ENCODE data around the gene PCDHB10.
"Not testable (repeated sequence)": the region's sequence is repeated elsewhere in the genome, so short reads cannot be mapped to it uniquely, and the experiment has no call there.

DNA sequence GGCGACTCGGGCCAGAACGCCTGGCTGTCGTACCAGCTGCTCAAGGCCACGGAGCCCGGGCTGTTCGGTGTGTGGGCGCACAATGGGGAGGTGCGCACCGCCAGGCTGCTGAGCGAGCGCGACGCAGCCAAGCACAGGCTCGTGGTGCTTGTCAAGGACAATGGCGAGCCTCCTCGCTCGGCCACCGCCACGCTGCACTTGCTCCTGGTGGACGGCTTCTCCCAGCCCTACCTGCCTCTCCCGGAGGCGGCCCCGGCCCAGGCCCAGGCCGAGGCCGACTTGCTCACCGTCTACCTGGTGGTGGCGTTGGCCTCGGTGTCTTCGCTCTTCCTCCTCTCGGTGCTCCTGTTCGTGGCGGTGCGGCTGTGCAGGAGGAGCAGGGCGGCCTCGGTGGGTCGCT, 2.2 kb downstream of the PCDHB10 start:
- TF ChIP-seq, protein P1, sequence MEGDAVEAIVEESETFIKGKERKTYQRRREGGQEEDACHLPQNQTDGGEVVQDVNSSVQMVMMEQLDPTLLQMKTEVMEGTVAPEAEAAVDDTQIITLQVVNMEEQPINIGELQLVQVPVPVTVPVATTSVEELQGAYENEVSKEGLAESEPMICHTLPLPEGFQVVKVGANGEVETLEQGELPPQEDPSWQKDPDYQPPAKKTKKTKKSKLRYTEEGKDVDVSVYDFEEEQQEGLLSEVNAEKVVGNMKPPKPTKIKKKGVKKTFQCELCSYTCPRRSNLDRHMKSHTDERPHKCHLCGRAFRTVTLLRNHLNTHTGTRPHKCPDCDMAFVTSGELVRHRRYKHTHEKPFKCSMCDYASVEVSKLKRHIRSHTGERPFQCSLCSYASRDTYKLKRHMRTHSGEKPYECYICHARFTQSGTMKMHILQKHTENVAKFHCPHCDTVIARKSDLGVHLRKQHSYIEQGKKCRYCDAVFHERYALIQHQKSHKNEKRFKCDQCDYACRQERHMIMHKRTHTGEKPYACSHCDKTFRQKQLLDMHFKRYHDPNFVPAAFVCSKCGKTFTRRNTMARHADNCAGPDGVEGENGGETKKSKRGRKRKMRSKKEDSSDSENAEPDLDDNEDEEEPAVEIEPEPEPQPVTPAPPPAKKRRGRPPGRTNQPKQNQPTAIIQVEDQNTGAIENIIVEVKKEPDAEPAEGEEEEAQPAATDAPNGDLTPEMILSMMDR (conservative IDR thresholded peaks at IDR 0.05) = not testable (repeated sequence)
- TF ChIP-seq EZH2 (IDR thresholded peaks at IDR 0.05; ENCODE audit: low read depth) = not testable (repeated sequence)

Data from PC-9 (cell line).